GM18507 (cell line): ENCODE data around the gene TEAD1.
"Not testable (repeated sequence)": the region's sequence is repeated elsewhere in the genome, so short reads cannot be mapped to it uniquely, and the experiment has no call there.

Source experiments
- DNase-seq: peaks from one replicate; pipeline ENCODE4 v3.0.0; 2011; ENCODE audit warnings: low read depth; ENCODE audit not compliant: insufficient read length; ENCODE audit errors: extremely low spot score
- FAIRE-seq: peaks from 2 replicates; lab custom pipeline; 2011; peaks lifted over from hg19 to GRCh38; lab: Jason Lieb, UNC

The TEAD1 gene

DNA sequence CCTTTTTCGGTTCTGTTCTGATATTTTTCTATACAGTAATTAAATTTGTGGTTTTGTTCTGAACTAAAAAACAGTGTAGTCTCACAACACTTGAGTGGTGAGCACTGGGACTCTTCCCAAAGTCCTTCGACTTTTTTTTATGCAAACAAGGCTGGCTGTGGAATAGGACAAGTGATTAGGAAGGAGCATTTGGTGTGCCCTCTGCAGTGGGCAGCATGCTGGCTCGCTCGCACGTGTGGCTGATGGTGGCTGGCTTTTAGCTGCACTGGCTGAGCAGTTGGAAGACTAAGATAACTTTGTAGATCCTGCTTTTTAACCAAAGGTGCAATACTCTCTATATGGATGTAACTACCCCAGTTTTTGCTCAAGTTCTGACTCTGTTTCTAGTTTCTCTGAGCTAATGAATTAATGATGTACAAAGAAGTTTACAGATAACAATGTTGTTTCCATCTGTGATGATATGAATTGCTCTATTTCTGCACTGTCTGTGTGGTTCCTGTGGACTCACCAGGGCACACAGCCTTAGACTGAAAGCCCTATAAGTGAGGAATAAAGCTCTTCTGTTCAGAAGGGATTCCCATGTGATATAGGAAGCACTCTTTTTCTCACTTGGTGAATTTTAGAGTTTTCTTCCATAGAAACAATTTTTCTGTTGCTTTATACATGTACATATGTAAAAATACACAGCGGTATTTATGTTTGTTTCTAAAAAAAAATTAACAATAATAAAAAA, 191.8 kb downstream of the TEAD1 start:
- DNase-seq (no peak), FAIRE-seq (no peak)

DNA sequence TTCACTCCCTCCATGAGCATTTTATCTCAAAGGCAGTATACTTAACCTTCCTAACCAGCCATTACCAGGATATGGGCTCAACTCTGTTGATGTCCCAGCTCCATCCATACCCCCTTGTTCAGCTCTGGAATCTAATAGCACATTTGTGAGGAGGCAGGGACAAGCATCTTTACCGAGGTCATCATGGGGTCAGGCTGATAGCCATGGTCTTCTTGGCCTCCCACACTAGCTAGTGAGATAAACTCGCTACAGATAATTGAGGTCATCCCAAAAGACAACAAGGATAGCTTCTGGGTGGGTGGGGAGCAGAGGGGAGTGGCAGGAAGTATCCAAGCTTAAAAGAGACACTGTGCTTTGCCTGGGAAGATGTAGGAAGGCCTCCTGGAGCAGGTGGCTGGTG, 193.3 kb downstream of the TEAD1 start:
- FAIRE-seq, result no peak

GRCh38 chr11:12868315-12869073, 194.3 kb downstream of the TEAD1 start:
- DNase-seq (no peak), FAIRE-seq (no peak)

More for the DNA sequence above, 193.3 kb downstream of the TEAD1 start:
- DNase-seq, result no peak

DNA sequence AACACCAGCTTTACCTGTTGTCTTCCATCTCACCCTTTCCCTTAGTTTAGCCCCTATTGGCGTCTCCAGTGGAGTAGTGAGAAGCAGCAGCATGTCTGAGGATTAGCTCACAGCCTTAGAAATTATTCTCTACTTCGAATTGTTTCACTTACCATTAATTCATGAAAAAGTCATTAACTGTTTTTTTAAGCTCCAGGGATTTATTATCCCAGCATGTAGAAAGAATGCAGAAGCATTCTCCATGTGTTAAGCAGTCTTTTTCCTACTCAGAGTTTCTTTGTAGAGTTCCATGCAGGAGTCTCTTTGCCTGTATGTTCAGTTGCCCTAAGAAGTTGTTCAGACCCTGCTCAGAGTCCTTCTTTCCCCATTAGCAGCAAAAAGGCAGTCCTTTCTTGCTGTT, 197.0 kb downstream of the TEAD1 start:
- DNase-seq (no peak), FAIRE-seq (no peak)

GRCh38 chr11:12871788-12872321, 197.6 kb downstream of the TEAD1 start:
- DNase-seq, result no peak
- no peak for FAIRE-seq

GRCh38 chr11:12876340-12876739, 202.1 kb downstream of the TEAD1 start:
- no peak for FAIRE-seq
- no peak for DNase-seq

- no peak for DNase-seq
- no peak for FAIRE-seq
These were observed 202.8 kb downstream of the TEAD1 start for GRCh38 chr11:12876988-12877387.

GRCh38 chr11:12877508-12877907, 203.3 kb downstream of the TEAD1 start:
- FAIRE-seq, DNase-seq: not testable (repeated sequence)

- FAIRE-seq, result no peak
- no peak for DNase-seq
These were observed 206.1 kb downstream of the TEAD1 start for GRCh38 chr11:12880327-12880726.

- no peak for DNase-seq
These were observed 208.4 kb downstream of the TEAD1 start for GRCh38 chr11:12882670-12883069.

GRCh38 chr11:12884751-12885318, 210.6 kb downstream of the TEAD1 start:
- FAIRE-seq, result no peak

More at GRCh38 chr11:12882670-12883069, 208.4 kb downstream of the TEAD1 start:
- no peak for FAIRE-seq

GRCh38 chr11:12885717-12886239, 211.6 kb downstream of the TEAD1 start:
- no peak for FAIRE-seq
- no peak for DNase-seq

More at GRCh38 chr11:12884751-12885318, 210.6 kb downstream of the TEAD1 start:
- no peak for DNase-seq

GRCh38 chr11:12886508-12886907, 212.3 kb downstream of the TEAD1 start:
- DNase-seq (no peak), FAIRE-seq (no peak)

GRCh38 chr11:12888525-12889158, 214.4 kb downstream of the TEAD1 start:
- FAIRE-seq, result no peak

DNA sequence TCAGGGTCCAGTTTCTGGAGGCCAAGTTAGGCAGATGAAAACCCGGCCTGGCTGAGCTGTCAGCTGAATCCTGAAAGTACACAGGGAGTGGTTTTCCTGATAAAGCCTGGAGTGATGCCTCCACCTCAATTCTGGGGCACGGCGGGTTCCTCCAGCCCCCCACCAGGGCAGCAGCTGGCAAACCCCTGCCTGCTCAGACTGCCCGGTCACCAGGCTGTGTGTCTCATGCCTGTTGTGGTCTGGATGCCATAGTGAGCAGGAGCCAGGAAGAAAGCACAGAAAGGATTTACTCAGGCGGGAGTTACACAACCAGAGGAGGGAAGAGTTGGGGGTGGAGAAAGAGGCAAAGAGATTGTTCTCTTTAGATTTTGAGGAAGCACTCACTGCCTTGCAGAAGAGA, 215.0 kb downstream of the TEAD1 start:
- no peak for DNase-seq

More at GRCh38 chr11:12888525-12889158, 214.4 kb downstream of the TEAD1 start:
- DNase-seq, result peak; percentile 20

DNA sequence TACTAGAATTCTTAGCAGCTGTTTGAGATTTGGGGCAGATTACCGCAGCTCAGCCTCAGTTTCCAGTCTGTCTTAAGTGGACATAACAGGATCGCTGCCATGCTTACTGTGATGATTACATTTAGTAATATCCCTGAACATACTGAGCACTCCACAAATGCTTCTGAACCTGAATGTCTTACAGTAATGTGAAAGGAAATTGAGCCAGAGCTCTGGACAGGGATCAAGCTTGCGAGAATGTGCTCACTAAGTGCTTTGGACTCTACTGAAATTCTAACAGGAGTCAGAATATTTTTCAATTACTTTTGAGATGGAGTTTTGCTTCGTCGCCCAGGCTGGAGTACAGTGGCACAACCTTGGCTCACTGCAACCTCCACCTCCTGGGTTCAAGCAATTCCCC, 216.3 kb downstream of the TEAD1 start:
- no peak for FAIRE-seq
- DNase-seq, result no peak

More for the DNA sequence above, 215.0 kb downstream of the TEAD1 start:
- no peak for FAIRE-seq

DNA sequence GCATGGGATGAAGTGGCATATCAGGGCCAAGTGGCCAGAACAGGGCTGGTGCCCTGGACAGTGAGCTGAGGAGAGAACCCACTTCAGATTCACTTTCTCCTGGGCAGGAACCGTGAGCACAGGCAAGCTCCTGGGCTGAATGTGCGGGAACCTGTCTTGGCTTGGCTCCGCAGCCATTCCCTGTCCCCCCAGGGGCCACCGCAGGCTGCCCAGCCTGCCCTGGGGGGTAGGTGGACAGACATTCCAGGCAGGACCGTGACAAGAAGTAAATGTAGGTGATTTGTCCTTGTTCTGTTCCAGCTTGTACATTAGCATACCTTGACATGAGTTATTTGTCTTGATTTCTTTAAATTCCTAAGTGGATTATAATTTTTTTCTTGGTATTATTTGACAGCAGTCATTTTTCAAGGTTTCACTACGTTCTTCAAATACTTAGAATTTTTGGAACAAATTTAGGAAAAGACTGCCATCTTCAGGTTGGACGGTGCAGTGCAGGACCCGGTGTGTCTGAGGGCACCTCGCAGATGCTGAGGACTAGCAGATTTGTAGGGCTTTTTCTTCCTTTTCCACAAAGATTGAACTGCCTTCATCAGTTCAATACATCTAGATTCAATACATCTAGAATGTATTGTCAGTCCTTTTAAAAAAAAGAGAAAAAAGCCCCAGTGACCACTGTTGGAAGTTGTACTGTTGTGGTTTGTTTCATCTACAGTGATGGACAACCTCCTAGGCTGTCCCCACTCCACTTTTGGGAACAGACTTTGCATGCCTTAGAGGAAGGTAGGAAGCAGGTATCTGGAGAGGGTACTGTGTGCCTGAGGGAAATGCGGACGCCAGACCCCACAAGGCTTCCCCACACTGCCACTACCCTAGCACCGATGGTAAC, 219.8 kb downstream of the TEAD1 start:
- DNase-seq (peak; percentile 5), FAIRE-seq (peak; percentile 65)

DNA sequence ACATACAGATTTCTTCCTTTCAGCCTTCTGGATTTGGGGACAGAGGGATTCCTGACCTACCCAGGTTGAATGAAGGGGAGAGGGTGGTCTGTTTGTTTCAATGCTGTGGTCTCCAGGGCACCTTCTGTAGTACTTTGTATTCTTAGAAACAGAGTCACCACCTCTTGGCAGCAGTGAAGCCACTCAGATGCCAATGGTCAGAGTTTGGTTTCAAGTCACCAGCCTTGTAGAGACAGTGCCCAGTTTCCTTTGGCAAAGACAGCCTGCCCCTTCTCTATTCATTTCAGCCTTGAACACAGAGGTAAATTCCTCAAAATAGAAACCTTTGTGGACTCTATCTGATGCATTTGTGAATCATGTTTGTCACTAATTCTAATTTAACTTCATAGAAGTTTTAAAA, 223.2 kb downstream of the TEAD1 start:
- DNase-seq, result no peak
- no peak for FAIRE-seq

DNA sequence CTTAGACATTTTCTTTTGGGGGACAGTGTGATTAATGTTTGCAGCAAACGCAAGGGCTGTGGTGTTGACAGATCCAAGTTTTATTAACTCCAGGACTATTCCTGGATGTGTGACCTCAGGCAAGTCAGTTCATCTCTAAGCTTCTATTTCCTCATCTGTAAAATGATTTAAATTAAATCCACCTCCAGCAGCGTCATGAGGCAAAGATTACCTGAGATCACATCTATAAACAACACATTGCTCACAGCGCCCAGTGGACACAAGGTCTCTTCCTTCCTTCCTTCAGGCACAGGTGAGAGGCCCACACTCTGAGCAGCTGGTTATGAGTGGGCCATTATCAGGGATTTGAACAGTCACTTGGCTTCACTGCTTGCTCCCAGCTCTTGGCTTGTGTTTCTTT, 223.6 kb downstream of the TEAD1 start:
- FAIRE-seq (no peak), DNase-seq (no peak)
